ENCODE results near the gene FCGR3B.
"Not testable (repeated sequence)": the region's sequence is repeated elsewhere in the genome, so short reads cannot be mapped to it uniquely, and the experiment has no call there.

Gene FCGR3B

GRCh38 chr1:161638251-161638993 is 7.4 kb upstream of the FCGR3B start:
- not testable (repeated sequence) for DNase-seq

GRCh38 chr1:161636976-161637375 is 6.0 kb upstream of the FCGR3B start:
- DNase-seq, result not testable (repeated sequence)

- DNase-seq, result not testable (repeated sequence)
These were observed 5.3 kb upstream of the FCGR3B start for GRCh38 chr1:161636189-161636782.

DNA sequence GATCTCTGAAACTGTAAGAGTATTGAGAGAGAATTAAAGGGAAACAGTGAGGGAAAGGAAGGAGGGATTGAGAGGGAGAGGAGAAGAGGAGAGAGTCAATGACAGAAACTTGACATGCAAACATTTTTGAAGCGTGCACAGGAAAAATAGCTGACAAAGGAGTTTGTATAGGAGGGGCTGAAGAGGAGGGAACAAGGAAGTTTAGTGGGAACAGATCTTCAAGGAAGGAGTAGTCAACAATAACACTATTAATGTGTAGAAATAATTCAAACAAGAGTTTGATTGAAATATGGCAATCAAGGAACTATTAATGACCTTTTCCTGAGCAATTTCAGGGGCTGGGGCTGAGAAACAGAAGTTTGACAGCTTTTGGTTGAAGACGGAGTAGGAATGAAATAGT is 4.0 kb upstream of the FCGR3B start:
- not testable (repeated sequence) for DNase-seq

DNA sequence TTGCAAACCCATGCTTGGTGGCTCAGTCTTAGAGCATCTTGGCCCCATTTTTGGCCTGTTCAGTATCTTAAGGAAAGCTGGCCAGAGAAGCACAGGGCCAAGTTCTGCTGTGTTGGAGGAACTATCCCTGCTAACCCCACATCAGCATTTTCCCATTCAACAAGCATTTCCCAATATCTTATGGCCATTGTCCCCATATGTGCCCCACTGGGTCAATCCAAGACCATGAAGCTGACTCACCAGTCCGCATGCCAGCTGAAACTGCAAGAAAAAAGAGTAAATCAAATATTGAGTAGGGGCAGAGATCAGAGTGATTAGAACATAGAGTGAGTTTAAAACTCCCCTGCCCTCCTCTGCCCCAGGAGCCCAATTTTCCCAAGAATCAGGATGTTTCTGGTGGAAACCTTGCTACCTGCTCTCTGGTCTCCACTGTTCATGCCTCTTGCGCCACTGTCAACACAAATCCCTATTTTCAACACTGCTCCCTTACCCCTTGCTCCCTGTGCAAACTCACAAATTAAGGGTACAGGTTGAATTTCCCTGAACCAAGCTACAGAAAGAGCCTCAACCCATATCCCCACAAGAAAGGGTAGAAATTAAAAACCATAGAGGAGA is 741 bp downstream of the FCGR3B start:
- not testable (repeated sequence) for DNase-seq

DNA sequence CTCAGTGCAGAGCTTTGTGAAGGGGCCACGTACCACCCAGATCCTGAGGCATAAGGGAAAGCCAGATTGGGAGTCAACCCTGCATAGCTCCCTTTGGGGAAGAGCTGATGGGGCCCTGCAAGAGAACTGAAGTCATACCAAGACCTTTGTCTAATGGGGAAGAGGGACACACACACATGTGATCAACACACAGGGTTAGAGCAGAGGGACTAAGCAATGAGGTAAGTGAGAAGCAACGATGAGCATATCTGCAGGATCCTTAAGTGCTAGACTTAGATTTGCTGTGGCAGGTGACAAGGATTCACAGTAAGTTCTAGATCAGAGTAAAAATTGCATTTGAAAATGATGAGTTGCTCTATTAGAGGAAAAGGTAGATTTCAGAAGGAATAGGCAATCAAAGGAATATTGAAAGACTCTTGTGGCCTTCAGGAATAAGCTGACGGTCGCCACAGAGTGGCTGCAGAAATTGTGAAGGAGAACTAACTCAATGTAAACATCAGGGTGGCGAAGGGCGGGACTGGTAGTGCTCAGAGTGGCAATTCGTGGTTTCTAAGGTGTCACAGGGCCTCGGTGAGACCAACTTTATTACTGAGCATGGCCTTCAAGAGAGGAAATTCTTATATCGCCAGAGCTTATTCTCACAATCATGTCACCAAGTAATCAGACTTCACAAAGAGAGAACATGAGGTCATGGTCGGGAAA is 4.4 kb downstream of the FCGR3B start:
- DNase-seq, result not testable (repeated sequence)

- DNase-seq, result not testable (repeated sequence)
These were observed 6.4 kb downstream of the FCGR3B start for GRCh38 chr1:161624605-161625004.

DNA sequence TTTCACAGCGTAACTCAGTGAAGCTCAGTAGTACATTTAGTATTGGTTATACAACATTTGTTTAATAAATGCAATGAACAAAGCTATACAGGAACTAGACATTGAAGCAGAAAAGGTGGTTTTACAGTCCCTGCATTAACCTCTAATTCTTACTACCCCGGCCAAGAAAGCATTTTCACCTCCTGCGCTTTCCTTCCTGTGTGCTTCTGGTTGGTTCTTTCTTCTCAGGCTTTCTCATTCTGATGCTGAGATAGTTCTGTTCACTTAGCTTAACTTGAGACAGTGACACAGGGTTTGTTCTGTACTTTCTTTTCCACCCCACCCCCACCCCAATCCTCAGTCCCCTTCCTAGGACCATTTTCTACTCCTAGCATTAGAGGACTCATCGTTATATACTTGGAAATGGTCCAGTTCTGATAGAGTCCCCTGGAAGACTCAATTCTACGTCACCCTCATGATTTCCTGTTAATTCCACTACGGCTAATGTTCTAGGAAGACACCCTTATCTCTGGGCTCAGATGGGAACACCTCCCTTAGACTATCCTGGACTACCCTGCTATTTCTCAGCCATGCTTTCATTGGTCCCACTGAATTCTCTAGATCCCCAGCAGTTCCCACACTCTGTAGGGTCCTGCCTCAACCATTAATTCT is 7.5 kb downstream of the FCGR3B start:
- not testable (repeated sequence) for DNase-seq

DNA sequence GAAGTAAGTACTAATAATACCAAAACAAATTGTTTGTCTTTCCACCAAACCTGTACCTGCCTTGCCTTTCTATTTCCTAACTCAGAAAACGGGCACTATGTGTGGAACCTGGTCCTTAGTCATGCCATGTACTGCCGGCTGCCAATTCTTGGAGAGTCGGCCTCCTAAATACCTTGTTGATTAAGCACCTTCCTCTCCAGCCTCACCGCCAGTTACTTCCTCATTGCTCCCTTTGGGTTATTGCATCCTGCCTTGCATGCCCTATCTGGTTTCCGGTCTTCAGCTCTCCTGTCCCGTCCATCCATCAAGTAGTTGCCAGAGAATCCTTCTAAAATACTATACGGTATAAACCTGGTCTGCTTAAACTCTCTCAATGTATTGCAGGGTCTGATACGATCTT is 8.9 kb downstream of the FCGR3B start:
- DNase-seq, result not testable (repeated sequence)

GRCh38 chr1:161621181-161622000 is 9.6 kb downstream of the FCGR3B start:
- DNase-seq, result peak; percentile 90

DNA sequence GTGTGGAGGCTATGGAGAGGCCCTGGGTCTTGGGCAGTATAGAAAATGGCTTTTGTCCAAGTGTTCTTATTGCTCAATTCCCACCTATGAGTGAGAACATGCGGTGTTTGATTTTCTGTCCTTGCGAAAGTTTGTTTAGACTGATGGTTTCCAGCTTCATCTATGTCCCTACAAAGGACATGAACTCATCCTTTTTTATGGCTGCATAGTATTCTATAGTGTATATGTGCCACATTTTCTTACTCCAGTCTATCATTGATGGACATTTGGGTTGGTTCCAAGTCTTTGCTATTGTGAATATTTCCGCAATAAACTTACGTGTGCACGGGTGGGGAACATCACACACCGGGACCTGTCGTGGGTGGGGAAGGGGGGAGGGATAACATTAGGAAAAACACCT is 10.6 kb downstream of the FCGR3B start:
- not testable (repeated sequence) for DNase-seq

DNA sequence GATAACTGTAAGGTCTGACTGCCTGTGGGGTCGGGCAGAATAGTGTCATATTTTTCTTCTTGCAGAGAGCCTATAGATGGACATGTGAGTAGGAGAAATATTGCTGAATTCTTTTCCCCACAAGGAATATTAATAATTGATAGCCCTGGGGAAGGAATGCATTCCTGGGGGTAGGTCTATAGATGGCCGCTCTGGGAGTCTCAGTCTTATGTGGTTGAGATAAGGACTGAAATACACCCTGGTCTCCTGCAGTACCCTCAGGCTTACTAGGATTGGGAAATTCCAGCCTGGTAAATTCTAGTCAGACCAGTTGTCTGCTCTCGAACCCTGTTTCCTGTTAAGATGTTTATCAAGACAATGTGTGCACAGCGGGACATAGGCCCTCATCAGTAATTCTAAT is 12.5 kb downstream of the FCGR3B start:
- not testable (repeated sequence) for DNase-seq

DNA sequence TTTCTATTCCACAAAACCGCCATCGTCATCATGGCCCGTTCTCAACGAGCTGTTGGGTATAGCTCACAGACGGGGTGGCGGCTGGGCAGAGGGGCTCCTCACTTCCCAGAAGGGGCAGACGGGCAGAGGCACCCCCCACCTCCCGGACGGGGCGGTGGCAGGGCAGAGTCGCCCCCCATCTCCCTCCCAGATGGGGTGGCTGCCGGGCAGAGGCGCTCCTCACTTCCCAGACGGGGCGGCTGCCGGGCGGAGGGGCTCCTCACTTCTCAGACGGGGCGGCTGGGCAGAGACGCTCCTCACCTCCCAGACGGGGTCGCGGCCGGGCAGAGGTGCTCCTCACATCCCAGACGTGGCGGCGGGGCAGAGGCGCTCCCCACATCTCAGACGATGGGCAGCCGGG is 14.6 kb downstream of the FCGR3B start:
- not testable (repeated sequence) for DNase-seq

GRCh38 chr1:161613142-161613514 is 17.8 kb downstream of the FCGR3B start:
- peak; percentile 70 for DNase-seq

GRCh38 chr1:161612322-161613141 is 18.4 kb downstream of the FCGR3B start:
- DNase-seq, result peak; percentile 98

GRCh38 chr1:161611866-161612321 is 19.1 kb downstream of the FCGR3B start:
- peak; percentile 77 for DNase-seq

DNA sequence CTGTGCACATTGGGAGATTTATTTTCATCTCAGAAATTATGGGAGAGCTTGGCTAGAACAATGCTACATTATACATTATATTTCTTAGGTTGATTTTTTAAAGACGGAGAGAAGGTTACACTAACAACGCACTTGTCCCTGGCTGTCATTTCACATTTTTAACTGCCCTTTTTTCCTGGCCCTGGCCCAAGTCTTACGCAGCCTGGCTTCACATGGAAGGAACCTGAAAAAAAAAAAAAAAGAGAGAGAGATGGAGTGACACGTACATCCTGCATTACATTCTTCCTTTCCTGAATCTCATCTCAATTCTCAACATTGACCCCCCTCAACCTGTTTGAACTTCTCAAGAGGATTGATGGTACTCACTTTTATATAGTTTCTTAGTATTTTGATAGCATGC is 20.8 kb downstream of the FCGR3B start:
- DNase-seq, result not testable (repeated sequence)

GRCh38 chr1:161606541-161607336 is 24.2 kb downstream of the FCGR3B start:
- DNase-seq, result not testable (repeated sequence)

- DNase-seq, result peak; percentile 63
These were observed 25.0 kb downstream of the FCGR3B start for GRCh38 chr1:161605762-161606540.
